PC-9 (cell line): ENCODE measurements around the gene GMDS. TPM values are rescaled to one million over a fixed set of nuclear protein-coding genes. Genes with fewer than 3 reads are reported as not detected.

Source experiments
- BruUV-seq: library from RNA; stranded (reverse); fragments of 400-500 nt; replicated peaks from 2 replicates; lab custom pipeline; 2021; lab: Mats Ljungman, UMichigan
- CTCF ChIA-PET: fragments of 300-600 bp; sonication (Branson Sonifier 250); formaldehyde crosslinking; loops from one replicate; lab custom pipeline; 2022; ENCODE audit warnings: antibody characterized with exemption; lab: Charles Lee
- POLR2A ChIA-PET: fragments of 300-600 bp; sonication (Branson Sonifier 250); formaldehyde crosslinking; loops from one replicate; lab custom pipeline; 2022; ENCODE audit warnings: antibody characterized with exemption; ENCODE audit not compliant: unreplicated experiment; lab: Charles Lee
- DNase-seq, 2 experiments: peaks; one replicate each; pipeline versions ENCODE4 v3.0.0 to v3.0.0-alpha.2; 2015 to 2022; ENCODE audit warnings: mixed read lengths in 1 of 2
- H2AFZ ChIP-seq: fragments of 200-600 bp; sonication (generic); 2 replicates; pipeline ENCODE4 v1.8.1; 2017; ENCODE audit warnings: antibody characterized with exemption
- H3F3A ChIP-seq: fragments of 200-600 bp; sonication (generic); 2 replicates; pipeline ENCODE4 v1.8.1; 2017; ENCODE audit warnings: antibody characterized with exemption, mild to moderate bottlenecking, low read depth; ENCODE audit not compliant: insufficient read depth
- H3K27ac ChIP-seq: fragments of 200-600 bp; sonication (generic); 2 replicates; pipeline ENCODE4 v1.6.1; 2016; ENCODE audit warnings: mixed run types
- H3K27me3 ChIP-seq: fragments of 200-600 bp; sonication (generic); 2 replicates; pipeline ENCODE4 v1.6.1; 2016; ENCODE audit warnings: low read depth, mixed run types; ENCODE audit not compliant: insufficient read depth
- H3K36me3 ChIP-seq: fragments of 200-600 bp; sonication (generic); 2 replicates; pipeline ENCODE4 v1.6.1; 2016; ENCODE audit warnings: low read depth, mixed run types
- H3K4me1 ChIP-seq: fragments of 200-600 bp; sonication (generic); replicated peaks from 2 replicates; pipeline ENCODE4 v1.6.1; 2016; ENCODE audit warnings: mixed run types; ENCODE audit not compliant: insufficient read depth
- H3K4me2 ChIP-seq: fragments of 200-600 bp; sonication (generic); 2 replicates; pipeline ENCODE4 v1.6.1; 2017; ENCODE audit warnings: mixed run types
- H3K4me3 ChIP-seq: fragments of 200-600 bp; sonication (generic); 2 replicates; pipeline ENCODE4 v1.6.1; 2016; ENCODE audit warnings: mixed run types
- H3K79me2 ChIP-seq: fragments of 200-600 bp; sonication (generic); 2 replicates; pipeline ENCODE4 v1.6.1; 2017; ENCODE audit warnings: low read depth, mixed run types
- H3K9me2 ChIP-seq: fragments of 200-600 bp; sonication (generic); 2 replicates; pipeline ENCODE4 v1.8.1; 2017; ENCODE audit warnings: mild to moderate bottlenecking; ENCODE audit not compliant: insufficient read depth
- H3K9me3 ChIP-seq: fragments of 200-600 bp; sonication (generic); 2 replicates; pipeline ENCODE4 v1.8.1; 2016; ENCODE audit warnings: low read depth; ENCODE audit not compliant: insufficient read depth
- H4K20me1 ChIP-seq: fragments of 200-600 bp; sonication (generic); 2 replicates; pipeline ENCODE4 v1.8.1; 2017; ENCODE audit not compliant: insufficient read depth
- CTCF ChIP-seq: fragments of 200-600 bp; sonication (generic); conservative IDR thresholded peaks from 2 replicates; pipeline ENCODE4 v1.6.1; 2017; ENCODE audit warnings: mixed run types, antibody characterized with exemption, mild to moderate bottlenecking, moderate library complexity
- EZH2 ChIP-seq: fragments of 200-600 bp; sonication (generic); IDR thresholded peaks from 2 replicates; pipeline ENCODE4 v1.8.0; 2017; ENCODE audit warnings: antibody characterized with exemption, low read depth
- intact Hi-C: fragments of 100-400 bp; cut with micrococcal nuclease; formaldehyde crosslinking; loops from one replicate; pipeline ENCODE4 v1.10.0; 2022; ENCODE audit not compliant: unreplicated experiment
- total RNA-seq: library from RNA; stranded (reverse); gene quantifications from 2 replicates; pipeline ENCODE4 v1.2.3, GENCODE V29; 2021

Gene GMDS
- total RNA-seq, 1 experiment from 2014 or later: 30.1 TPM

DNA sequence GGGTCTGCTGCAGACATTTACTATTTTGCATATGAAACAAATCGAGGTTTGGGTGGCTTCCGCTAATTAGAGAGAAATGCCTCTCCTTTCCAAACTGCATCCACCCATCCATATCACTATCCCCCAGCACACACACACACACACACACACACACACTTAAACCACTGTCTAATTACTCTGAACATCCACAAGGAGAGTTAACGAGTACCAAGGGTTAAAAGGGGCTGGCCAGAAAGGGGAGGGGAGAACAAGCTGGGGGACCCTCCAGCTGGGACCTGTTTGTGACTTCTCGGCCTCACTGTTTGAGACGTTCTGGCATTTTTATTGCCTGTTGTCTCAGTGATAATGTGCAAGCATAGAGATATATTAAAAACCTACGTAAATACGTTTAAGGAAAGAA lies 374.5 kb downstream of the GMDS start:
- Histone ChIP-seq H3F3A (no peaks in the 10 kb centered on the region), H3K36me3 (no peaks in the 10 kb centered on the region), H3K79me2 (no peaks in the 10 kb centered on the region), H2AFZ (no peak overlapping the region), H3K9me3 (no peaks in the 10 kb centered on the region), H3K4me3 (no peak overlapping the region), H3K27me3 (no peaks in the 10 kb centered on the region), H3K27ac (no peak overlapping the region), H3K9me2 (no peaks in the 10 kb centered on the region), H4K20me1 (no peaks in the 10 kb centered on the region), H3K4me2 (no peak overlapping the region), H3K4me1 (no peaks in the 10 kb centered on the region)
- intact Hi-C loops: no loop called here
- no peak for DNase-seq
- ChIA-PET POLR2A (no interaction called here), CTCF (no interaction called here)
- TF ChIP-seq CTCF (no peak), EZH2 (no peak)
- no TSS peak for BruUV-seq

GRCh38 chr6:1870251-1870650 lies 375.2 kb downstream of the GMDS start:
- CTCF ChIA-PET: no interaction called here

DNA sequence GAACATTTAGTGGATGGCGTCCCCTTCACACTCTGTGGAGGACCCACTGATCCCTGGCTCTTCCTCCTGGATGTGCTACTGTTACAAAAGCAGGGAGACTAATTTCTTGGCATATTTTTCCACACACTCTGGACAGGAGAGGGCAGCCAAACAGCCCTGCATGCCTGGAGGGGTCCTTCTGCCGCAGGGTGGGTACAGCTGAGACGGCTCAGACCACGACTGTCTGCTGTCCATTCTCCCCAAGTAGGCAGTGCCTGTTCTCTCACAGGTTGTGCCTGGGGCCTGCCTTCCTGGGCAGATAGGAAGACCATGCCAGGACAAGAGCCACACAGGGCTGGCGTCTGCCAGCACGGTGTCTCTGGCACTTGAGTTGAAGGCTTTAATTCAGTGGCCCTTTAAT lies 375.6 kb downstream of the GMDS start:
- intact Hi-C loops: no loop called here
- POLR2A ChIA-PET: no interaction called here

More at GRCh38 chr6:1870251-1870650, 375.2 kb downstream of the GMDS start:
- no peak overlapping the region for H3K4me2 ChIP-seq
- no peak overlapping the region for H2AFZ ChIP-seq
- no peaks in the 10 kb centered on the region for H3K27me3 ChIP-seq
- intact Hi-C loops: no loop called here
- no peaks in the 10 kb centered on the region for H3K9me2 ChIP-seq
- H3K4me1 ChIP-seq: peaks cover under 1% of the 10 kb centered on the region; the same call in 1 of the 2 replicates
- no peak for DNase-seq
- no peaks in the 10 kb centered on the region for H4K20me1 ChIP-seq
- POLR2A ChIA-PET: no interaction called here
- no peak overlapping the region for H3K27ac ChIP-seq
- BruUV-seq: no TSS peak
- no peaks in the 10 kb centered on the region for H3K36me3 ChIP-seq
- no peaks in the 10 kb centered on the region for H3K9me3 ChIP-seq
- no peaks in the 10 kb centered on the region for H3F3A ChIP-seq
- TF ChIP-seq EZH2 (no peak), CTCF (no peak)
- no peak overlapping the region for H3K4me3 ChIP-seq
- H3K79me2 ChIP-seq: no peaks in the 10 kb centered on the region

More for the DNA sequence above, 375.6 kb downstream of the GMDS start:
- Histone ChIP-seq H3K4me2 (no peak overlapping the region), H3K27me3 (no peaks in the 10 kb centered on the region), H3K9me3 (no peaks in the 10 kb centered on the region), H3K4me1 (peaks cover 5% of the 10 kb centered on the region), H3K36me3 (no peaks in the 10 kb centered on the region), H3F3A (no peaks in the 10 kb centered on the region), H2AFZ (no peak overlapping the region), H3K4me3 (no peak overlapping the region), H3K27ac (no peak overlapping the region), H3K79me2 (no peaks in the 10 kb centered on the region), H3K9me2 (no peaks in the 10 kb centered on the region), H4K20me1 (no peaks in the 10 kb centered on the region)
- CTCF ChIA-PET: no interaction called here
- no peak for DNase-seq
- BruUV-seq: no TSS peak
- no peak for TF ChIP-seq EZH2
- no peak for TF ChIP-seq CTCF
